Natural killer cell (primary cell): ENCODE results near the gene PLXDC1. TPM values are rescaled to one million over a fixed set of nuclear protein-coding genes. Genes with fewer than 3 reads are reported as not detected.

Source experiments
- ATAC-seq, 3 donors: fragments of 150-1000 bp in 2 of 3; fragments of 200-7000 bp in 1 of 3; cut with Tn5 transposase; 1 replicate in 1 of 3; 2 replicates in 2 of 3; pipeline ENCODE4 v1.10.0; 2021; ENCODE audit warnings: mild to moderate bottlenecking in 2 of 3, moderate library complexity in 2 of 3
- DNase-seq, 2 donors: peaks; one replicate each; pipeline versions ENCODE4 v3.0.0 to v3.0.0-alpha.2; 2013 to 2021; ENCODE audit warnings: mixed read lengths in 1 of 2
- H3K27ac ChIP-seq: one replicate; pipeline ENCODE4 v1.5.1; 2013; ENCODE audit warnings: mild to moderate bottlenecking, low read length
- H3K27me3 ChIP-seq: one replicate; pipeline ENCODE4 v1.6.1; 2013; ENCODE audit warnings: low read length; ENCODE audit not compliant: control insufficient read depth, insufficient read depth
- H3K36me3 ChIP-seq: one replicate; pipeline ENCODE4 v1.6.1; 2013; ENCODE audit warnings: low read length; ENCODE audit not compliant: control insufficient read depth, insufficient read depth
- H3K4me1 ChIP-seq: one replicate; pipeline ENCODE4 v1.6.1; 2013; ENCODE audit warnings: low read length; ENCODE audit not compliant: control insufficient read depth, insufficient read depth
- H3K4me3 ChIP-seq: one replicate; pipeline ENCODE4 v1.5.1; 2013; ENCODE audit warnings: low read length
- H3K9me3 ChIP-seq: one replicate; pipeline ENCODE4 v1.6.1; 2013; ENCODE audit warnings: low read length; ENCODE audit not compliant: control insufficient read depth, insufficient read depth
- H3K27ac Mint-ChIP-seq, 2 donors: one replicate each; pipeline ENCODE4 v1.8.0; 2022; ENCODE audit warnings: mild to moderate bottlenecking in 2 of 2, mixed read lengths in 2 of 2, moderate library complexity in 1 of 2
- H3K27me3 Mint-ChIP-seq, 2 donors: one replicate each; pipeline ENCODE4 v1.8.0; 2022; ENCODE audit warnings: low read depth in 2 of 2, mixed read lengths in 2 of 2
- H3K36me3 Mint-ChIP-seq: one replicate; pipeline ENCODE4 v1.8.0; 2022; ENCODE audit warnings: mixed read lengths
- H3K4me1 Mint-ChIP-seq, 2 donors: one replicate each; pipeline ENCODE4 v1.8.0; 2022; ENCODE audit warnings: mixed read lengths in 2 of 2
- H3K4me3 Mint-ChIP-seq: one replicate; pipeline ENCODE4 v1.8.0; 2022; ENCODE audit warnings: mild to moderate bottlenecking, moderate library complexity, mixed read lengths
- H3K9me3 Mint-ChIP-seq, 2 donors: one replicate each; pipeline ENCODE4 v1.8.0; 2022; ENCODE audit warnings: mixed read lengths in 2 of 2
- CTCF ChIP-seq: fragments of 200-600 bp; IDR thresholded peaks from one replicate; pipeline ENCODE4 v1.8.0; 2022; ENCODE audit warnings: antibody characterized with exemption
- WGBS: methylation state at CpG from one replicate; pipeline ENCODE4 v1.1.7; 2013; ENCODE audit warnings: missing lambda C conversion rate; ENCODE audit not compliant: insufficient coverage; 5-methylcytosine and 5-hydroxymethylcytosine counted together
- intact Hi-C: fragments of 100-400 bp; cut with micrococcal nuclease; formaldehyde crosslinking; loops from one replicate; pipeline ENCODE4 v1.14.2; 2022
- total RNA-seq, 4 donors: library from RNA; stranded (reverse); fragments of 120-200 nt in 1 of 4; gene quantifications; one replicate each; pipeline versions ENCODE4 v1.2.3 to v1.2.4, GENCODE V29; 2013 to 2022

Gene PLXDC1
- total RNA-seq, 3 donors from 2014 or later (not counting 1 experiment from before 2014, with no cell fraction given), result 5.7 to 53.6 (median 15.9) TPM

- Histone ChIP-seq H3K27me3 (peaks cover 1% of the 10 kb centered on the region), H3K27ac (no peak overlapping the region), H3K4me1 (no peaks in the 10 kb centered on the region), H3K9me3 (no peaks in the 10 kb centered on the region), H3K4me3 (no peak overlapping the region), H3K36me3 (no peaks in the 10 kb centered on the region)
- DNase-seq (no peak), ATAC-seq (no peak)
- Mint-ChIP-seq H3K4me3 (no peak overlapping the region), H3K27ac (peak overlapping the region in 1 of 2 donors; percentile 16), H3K4me1 (peaks cover 5 to 14% of the 10 kb centered on the region in 2 donors), H3K36me3 (no peaks in the 10 kb centered on the region), H3K27me3 (peaks cover 9 to 10% of the 10 kb centered on the region in 2 donors), H3K9me3 (no peaks in the 10 kb centered on the region)
- 85% methylated on average over 3 of the region's 3 CpGs for WGBS
- intact Hi-C loops, result no loop called here
- TF ChIP-seq CTCF, result no peak
Observed at GRCh38 chr17:39145143-39145542, 6.3 kb downstream of the PLXDC1 start.

- Mint-ChIP-seq H3K4me3 (no peak overlapping the region), H3K36me3 (no peaks in the 10 kb centered on the region), H3K9me3 (no peaks in the 10 kb centered on the region), H3K27me3 (peaks cover 3 to 4% of the 10 kb centered on the region in 2 donors), H3K27ac (no peak overlapping the region), H3K4me1 (peaks cover 0 to 6% of the 10 kb centered on the region in 2 donors)
- whole genome bisulfite sequencing, result 47% methylated on average over 9 of the region's 9 CpGs
- Histone ChIP-seq H3K36me3 (no peaks in the 10 kb centered on the region), H3K27me3 (no peaks in the 10 kb centered on the region), H3K27ac (no peak overlapping the region), H3K4me3 (no peak overlapping the region), H3K9me3 (no peaks in the 10 kb centered on the region), H3K4me1 (no peaks in the 10 kb centered on the region)
- ATAC-seq, result no peak
- intact Hi-C loops, result no loop called here
- DNase-seq, result no peak
- no peak for TF ChIP-seq CTCF
Observed at GRCh38 chr17:39144416-39144840, 7.0 kb downstream of the PLXDC1 start.

- intact Hi-C loops, result no loop called here
- Histone ChIP-seq H3K27ac (no peak overlapping the region), H3K4me3 (no peak overlapping the region), H3K9me3 (no peaks in the 10 kb centered on the region), H3K27me3 (no peaks in the 10 kb centered on the region), H3K4me1 (no peaks in the 10 kb centered on the region), H3K36me3 (no peaks in the 10 kb centered on the region)
- ATAC-seq (no peak), DNase-seq (no peak)
- WGBS, result 94% methylated on average over 7 of the region's 7 CpGs
- TF ChIP-seq CTCF, result no peak
- Mint-ChIP-seq H3K27ac (no peak overlapping the region), H3K4me1 (no peaks in the 10 kb centered on the region), H3K9me3 (no peaks in the 10 kb centered on the region), H3K36me3 (no peaks in the 10 kb centered on the region), H3K4me3 (no peak overlapping the region), H3K27me3 (no peaks in the 10 kb centered on the region)
Observed at GRCh38 chr17:39143552-39144093, 7.8 kb downstream of the PLXDC1 start.
